ENCODE data around the gene ACAD10. TPM values are rescaled to one million over a fixed set of nuclear protein-coding genes. Genes with fewer than 3 reads are reported as not detected.

Gene ACAD10
- total and polyA plus RNA-seq, 3 donors from 2014 or later: 35.2 to 65.7 (median 58.2) TPM

DNA sequence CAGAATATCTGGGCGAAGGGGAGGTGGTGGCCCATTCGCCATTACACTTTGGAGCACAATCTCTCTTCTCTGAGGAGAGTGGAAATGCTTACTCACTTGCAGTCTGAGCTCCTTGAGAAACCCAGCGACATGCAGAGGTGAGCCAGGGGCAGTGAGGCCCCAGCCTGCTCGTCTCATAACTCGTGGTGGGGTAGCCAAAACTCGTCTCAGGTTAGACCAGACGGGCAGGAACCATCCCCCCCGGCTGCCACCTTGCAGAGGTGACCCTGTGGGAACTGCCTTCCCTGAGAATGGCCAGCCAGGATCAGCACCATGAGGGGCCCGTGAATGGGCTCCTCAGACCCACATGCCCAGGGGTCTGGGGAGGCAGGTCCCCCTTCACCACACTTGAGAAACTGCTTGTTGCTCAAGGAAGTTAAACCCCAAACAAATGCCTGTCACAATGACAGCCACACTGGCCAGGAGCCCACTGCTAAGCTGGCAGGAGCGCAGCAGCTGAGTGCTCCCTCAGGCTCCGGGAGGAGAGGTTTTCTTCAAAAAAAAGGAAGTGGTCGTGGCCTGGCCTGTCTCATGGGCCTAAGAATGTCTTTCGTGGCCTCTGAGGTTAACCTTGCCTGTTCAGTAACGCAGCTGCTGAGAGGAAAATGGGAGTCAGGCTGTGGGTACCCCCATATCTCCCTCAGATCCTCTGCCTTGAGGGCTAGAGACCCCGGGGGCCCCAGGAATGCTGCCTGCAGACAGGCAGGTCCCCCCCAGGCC lies 71.7 kb downstream of the ACAD10 start:
- Histone ChIP-seq H3K36me3 (ENCODE audit: low read depth, missing control alignments) (no peaks in the 10 kb centered on the region), H3K27ac (no peak overlapping the region), H3K9me3 (no peaks in the 10 kb centered on the region), H3K4me1 (peaks cover 31% of the 10 kb centered on the region), H3K27me3 (no peaks in the 10 kb centered on the region), H3K4me3 (no peak overlapping the region)
- DNase-seq: peak; percentile 54
- intact Hi-C loops (cut with DNase I; ENCODE audit: low total_unique reads): loop anchor here (5.0 kb wide), 1 partner anchor 55 kb away; no protein-coding TSS in a partner anchor
- 64 to 100% methylated on average over 2 to 15 of the region's 15 CpGs for WGBS, 2 donors
- TF ChIP-seq, protein P1, sequence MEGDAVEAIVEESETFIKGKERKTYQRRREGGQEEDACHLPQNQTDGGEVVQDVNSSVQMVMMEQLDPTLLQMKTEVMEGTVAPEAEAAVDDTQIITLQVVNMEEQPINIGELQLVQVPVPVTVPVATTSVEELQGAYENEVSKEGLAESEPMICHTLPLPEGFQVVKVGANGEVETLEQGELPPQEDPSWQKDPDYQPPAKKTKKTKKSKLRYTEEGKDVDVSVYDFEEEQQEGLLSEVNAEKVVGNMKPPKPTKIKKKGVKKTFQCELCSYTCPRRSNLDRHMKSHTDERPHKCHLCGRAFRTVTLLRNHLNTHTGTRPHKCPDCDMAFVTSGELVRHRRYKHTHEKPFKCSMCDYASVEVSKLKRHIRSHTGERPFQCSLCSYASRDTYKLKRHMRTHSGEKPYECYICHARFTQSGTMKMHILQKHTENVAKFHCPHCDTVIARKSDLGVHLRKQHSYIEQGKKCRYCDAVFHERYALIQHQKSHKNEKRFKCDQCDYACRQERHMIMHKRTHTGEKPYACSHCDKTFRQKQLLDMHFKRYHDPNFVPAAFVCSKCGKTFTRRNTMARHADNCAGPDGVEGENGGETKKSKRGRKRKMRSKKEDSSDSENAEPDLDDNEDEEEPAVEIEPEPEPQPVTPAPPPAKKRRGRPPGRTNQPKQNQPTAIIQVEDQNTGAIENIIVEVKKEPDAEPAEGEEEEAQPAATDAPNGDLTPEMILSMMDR (IDR thresholded peaks at IDR 0.05): no peak
- no peak for TF ChIP-seq POLR2A (IDR thresholded peaks at IDR 0.05)

DNA sequence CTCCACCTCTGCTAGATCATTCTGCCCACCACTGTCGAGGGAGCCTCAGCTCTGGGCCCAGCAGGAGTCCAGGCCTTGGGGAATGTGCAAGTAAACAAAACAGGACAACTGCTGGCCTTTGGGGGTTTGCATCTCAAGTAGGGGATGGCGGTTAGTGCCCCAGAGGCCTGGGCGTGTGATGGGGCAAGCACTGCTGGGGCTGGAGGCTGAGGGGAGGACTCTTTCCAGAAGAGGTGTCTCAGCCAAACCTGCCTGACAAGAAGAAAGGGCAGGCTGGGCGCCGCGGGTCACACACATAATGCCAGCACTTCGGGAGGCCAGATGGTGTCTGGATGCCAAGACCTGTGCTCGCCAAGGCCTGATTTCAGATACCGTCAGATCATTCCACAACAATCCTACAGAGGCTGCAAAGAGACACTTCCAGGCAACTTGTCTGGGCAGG lies 72.3 kb downstream of the ACAD10 start:
- Histone ChIP-seq H3K27me3 (no peaks in the 10 kb centered on the region), H3K9me3 (no peaks in the 10 kb centered on the region), H3K36me3 (ENCODE audit: low read depth, missing control alignments) (no peaks in the 10 kb centered on the region), H3K27ac (peak overlapping the region in 1 of 2 donors; percentile 24), H3K4me3 (no peak overlapping the region), H3K4me1 (peaks cover 29% of the 10 kb centered on the region)
- WGBS, 2 donors: 64 to 73% methylated on average over 7 to 9 of the region's 9 CpGs
- TF ChIP-seq POLR2A (IDR thresholded peaks at IDR 0.05): no peak
- TF ChIP-seq, protein P1 (IDR thresholded peaks at IDR 0.05): no peak
- DNase-seq: peak; percentile 52
- intact Hi-C loops (cut with DNase I; ENCODE audit: low total_unique reads): loop anchor here (5.0 kb wide), 1 partner anchor 54 kb away; no protein-coding TSS in a partner anchor

DNA sequence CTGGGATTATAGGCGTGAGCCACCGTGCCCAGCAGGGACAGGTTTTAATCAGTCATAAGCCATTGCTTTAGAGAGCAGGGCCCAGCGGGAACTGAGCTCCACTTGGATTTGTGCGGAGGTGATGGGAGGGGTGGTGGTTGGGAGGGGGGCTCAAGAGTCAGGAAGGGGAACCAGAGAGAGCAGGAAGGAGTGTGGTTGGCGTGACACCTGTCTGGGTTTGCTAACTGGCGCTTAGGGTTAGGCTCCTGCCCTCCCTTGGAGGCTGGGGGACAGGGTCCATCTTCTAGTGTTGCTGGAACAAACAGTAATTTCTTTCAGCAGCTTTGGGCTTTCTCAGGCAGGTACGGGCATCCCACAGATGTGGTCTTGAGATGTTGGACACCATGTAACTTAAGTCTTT lies 73.4 kb downstream of the ACAD10 start:
- Histone ChIP-seq H3K27ac (no peak overlapping the region), H3K36me3 (ENCODE audit: low read depth, missing control alignments) (no peaks in the 10 kb centered on the region), H3K4me1 (peaks cover 18% of the 10 kb centered on the region), H3K4me3 (no peak overlapping the region), H3K9me3 (no peaks in the 10 kb centered on the region), H3K27me3 (no peaks in the 10 kb centered on the region)
- intact Hi-C loops (cut with DNase I; ENCODE audit: low total_unique reads): loop anchor here (5.0 kb wide), 1 partner anchor 53 kb away; no protein-coding TSS in a partner anchor
- no peak for TF ChIP-seq POLR2A (IDR thresholded peaks at IDR 0.05)
- TF ChIP-seq, protein P1 (IDR thresholded peaks at IDR 0.05): no peak
- WGBS, 2 donors: 84 to 88% methylated on average over 7 of the region's 7 CpGs
- DNase-seq: no peak

DNA sequence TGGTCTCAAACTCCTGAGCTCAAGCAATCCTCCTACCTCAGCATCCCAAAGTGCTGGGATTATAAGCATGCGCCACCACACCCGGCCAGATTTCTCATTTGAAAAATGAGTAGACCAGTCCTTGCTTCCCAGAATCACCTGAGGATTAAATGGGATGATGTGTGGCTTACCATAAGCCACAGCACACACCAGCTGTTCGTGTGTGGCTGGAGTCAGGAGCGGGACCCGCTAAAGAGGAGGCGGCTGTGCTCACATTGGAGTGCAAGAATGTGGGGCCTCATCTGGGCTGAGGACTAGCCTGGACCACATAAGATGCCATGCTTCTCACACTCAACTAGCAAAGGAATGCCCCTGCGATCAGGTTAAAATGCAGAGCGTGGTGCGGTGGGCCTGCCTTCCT lies 74.1 kb downstream of the ACAD10 start:
- WGBS, 2 donors: 92 to 94% methylated on average over 9 of the region's 9 CpGs
- intact Hi-C loops (cut with DNase I; ENCODE audit: low total_unique reads): loop anchor here (5.0 kb wide), 1 partner anchor 52 kb away; no protein-coding TSS in a partner anchor
- Histone ChIP-seq H3K9me3 (no peaks in the 10 kb centered on the region), H3K27ac (no peak overlapping the region), H3K27me3 (no peaks in the 10 kb centered on the region), H3K4me3 (no peak overlapping the region), H3K36me3 (ENCODE audit: low read depth, missing control alignments) (no peaks in the 10 kb centered on the region), H3K4me1 (peaks cover 10% of the 10 kb centered on the region)
- no peak for DNase-seq
- TF ChIP-seq POLR2A (IDR thresholded peaks at IDR 0.05): no peak
- TF ChIP-seq, protein P1 (IDR thresholded peaks at IDR 0.05): no peak

All from testis (tissue), 3 donors.